SK-N-MC (cell line): Measurements from ENCODE around the gene GALNT7.

Experiments
- EZH2 ChIP-seq: fragments of 200-600 bp; sonication (generic); IDR thresholded peaks from one replicate; pipeline ENCODE4 v1.6.1; 2017; ENCODE audit warnings: antibody characterized with exemption
- POLR2AphosphoS5 ChIP-seq: IDR thresholded peaks from 2 replicates; pipeline ENCODE4 v1.6.1; 2012; ENCODE audit warnings: mild to moderate bottlenecking, low read depth, low read length, borderline replicate concordance

- TF ChIP-seq EZH2 (no peak), POLR2AphosphoS5 (no peak)
These were observed 150.1 kb downstream of the GALNT7 start for GRCh38 chr4:173318648-173319211.
